ENCODE results near the gene GCNT1. TPM values are rescaled to one million over a fixed set of nuclear protein-coding genes. Genes with fewer than 3 reads are reported as not detected.
"Not testable (repeated sequence)": the region's sequence is repeated elsewhere in the genome, so short reads cannot be mapped to it uniquely, and the experiment has no call there.

Gene GCNT1
- total and polyA plus RNA-seq, 10 donors: 2.5 to 54.5 (median 26.4) TPM

DNA sequence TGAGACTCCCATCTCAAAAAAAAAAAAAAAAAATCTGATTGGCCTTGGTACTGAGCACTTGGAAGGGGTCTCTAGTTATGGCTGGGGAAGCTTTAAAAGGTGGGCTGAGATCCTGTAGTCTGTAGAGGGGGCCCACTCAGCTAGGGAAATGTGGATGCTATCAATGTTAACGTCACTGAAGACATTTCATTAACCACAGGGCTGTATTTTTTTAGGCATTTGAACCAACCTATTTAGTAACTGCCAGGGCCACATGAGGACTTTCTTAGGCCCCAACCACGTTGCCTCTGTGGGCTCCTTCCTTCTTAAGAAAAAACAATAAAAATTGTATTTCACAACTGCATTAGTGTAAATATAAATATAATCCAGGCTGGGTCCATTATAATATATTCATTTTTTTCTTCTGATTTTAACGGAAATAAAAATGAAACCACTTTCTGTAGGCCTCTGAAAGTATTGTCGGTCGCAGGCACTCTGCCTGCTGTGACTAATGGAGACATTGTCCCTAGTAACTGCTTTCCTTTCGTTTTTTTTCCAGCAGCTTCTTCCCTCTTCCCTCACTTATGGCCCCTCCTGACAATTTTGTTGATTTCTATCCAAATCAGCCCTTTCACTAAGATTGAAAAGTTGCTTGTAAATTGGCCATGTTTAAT, 71.6 kb downstream of the GCNT1 start:
- 29 to 37% (median 30%) methylated on average over 6 of the region's 6 CpGs for WGBS, 5 donors
- no peak for DNase-seq
- no peaks in the 10 kb centered on the region for H3K27me3 ChIP-seq (replicated peaks in 1 of 7)
- peak overlapping the region in 4 of 8 donors; percentile 3 to 39 (median 26) for H3K27ac ChIP-seq
- H3K4me3 ChIP-seq: no peak overlapping the region
- H3K36me3 ChIP-seq: no peaks in the 10 kb centered on the region
- peaks cover 0 to 33% (median 10%) of the 10 kb centered on the region in 6 donors for H3K4me1 ChIP-seq
- intact Hi-C loops (cut with DNase I; ENCODE audit: low total_unique reads): no loop called here
- H3K9me3 ChIP-seq: peaks cover 0 to 3% (median 0%) of the 10 kb centered on the region in 8 donors
- TF ChIP-seq, protein P1, sequence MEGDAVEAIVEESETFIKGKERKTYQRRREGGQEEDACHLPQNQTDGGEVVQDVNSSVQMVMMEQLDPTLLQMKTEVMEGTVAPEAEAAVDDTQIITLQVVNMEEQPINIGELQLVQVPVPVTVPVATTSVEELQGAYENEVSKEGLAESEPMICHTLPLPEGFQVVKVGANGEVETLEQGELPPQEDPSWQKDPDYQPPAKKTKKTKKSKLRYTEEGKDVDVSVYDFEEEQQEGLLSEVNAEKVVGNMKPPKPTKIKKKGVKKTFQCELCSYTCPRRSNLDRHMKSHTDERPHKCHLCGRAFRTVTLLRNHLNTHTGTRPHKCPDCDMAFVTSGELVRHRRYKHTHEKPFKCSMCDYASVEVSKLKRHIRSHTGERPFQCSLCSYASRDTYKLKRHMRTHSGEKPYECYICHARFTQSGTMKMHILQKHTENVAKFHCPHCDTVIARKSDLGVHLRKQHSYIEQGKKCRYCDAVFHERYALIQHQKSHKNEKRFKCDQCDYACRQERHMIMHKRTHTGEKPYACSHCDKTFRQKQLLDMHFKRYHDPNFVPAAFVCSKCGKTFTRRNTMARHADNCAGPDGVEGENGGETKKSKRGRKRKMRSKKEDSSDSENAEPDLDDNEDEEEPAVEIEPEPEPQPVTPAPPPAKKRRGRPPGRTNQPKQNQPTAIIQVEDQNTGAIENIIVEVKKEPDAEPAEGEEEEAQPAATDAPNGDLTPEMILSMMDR (IDR thresholded peaks at IDR 0.05 in 8 of 11, conservative IDR thresholded peaks at IDR 0.05 in 3 of 11): no peak

DNA sequence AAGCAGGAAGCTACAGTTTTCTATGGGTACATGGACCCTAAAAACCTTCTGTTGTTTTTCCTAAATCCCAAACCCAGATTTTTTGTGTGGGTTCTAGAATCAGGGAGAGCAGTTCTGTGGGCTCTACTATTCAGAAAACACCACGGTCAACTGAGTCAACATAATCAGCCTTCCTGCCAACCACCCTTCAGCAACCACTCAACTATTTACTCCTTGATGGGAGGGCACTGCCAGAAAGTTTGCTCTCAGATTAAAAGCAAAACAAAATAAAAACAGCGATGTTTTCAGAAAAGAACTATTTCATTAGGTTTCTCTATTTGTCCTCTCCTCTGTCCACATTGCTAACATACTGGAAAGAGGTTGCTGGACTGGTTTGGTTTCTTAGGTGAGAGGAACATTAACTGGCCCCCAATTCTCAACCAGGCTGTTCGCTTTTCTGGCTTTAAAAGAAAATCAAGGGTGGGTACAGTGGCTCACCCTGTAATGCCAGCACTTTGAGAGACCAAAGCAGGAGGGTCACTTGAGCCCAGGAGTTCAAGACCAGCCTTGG, 72.3 kb downstream of the GCNT1 start:
- Histone ChIP-seq H3K4me1 (peaks cover 0 to 33% (median 10%) of the 10 kb centered on the region in 6 donors), H3K27me3 (replicated peaks in 1 of 7) (no peaks in the 10 kb centered on the region), H3K36me3 (no peaks in the 10 kb centered on the region), H3K27ac (peak overlapping the region in 1 of 8 donors; percentile 39), H3K9me3 (peaks cover 0 to 3% (median 0%) of the 10 kb centered on the region in 8 donors), H3K4me3 (no peak overlapping the region)
- 78 to 91% (median 87%) methylated on average over 3 of the region's 3 CpGs for WGBS, 5 donors
- TF ChIP-seq, protein P1 (IDR thresholded peaks at IDR 0.05 in 8 of 11, conservative IDR thresholded peaks at IDR 0.05 in 3 of 11): no peak
- TF ChIP-seq POLR2AphosphoS5 (IDR thresholded peaks at IDR 0.05) (no peak), POLR2A (IDR thresholded peaks at IDR 0.05) (no peak)
- DNase-seq: no peak
- intact Hi-C loops (cut with DNase I; ENCODE audit: low total_unique reads): no loop called here

DNA sequence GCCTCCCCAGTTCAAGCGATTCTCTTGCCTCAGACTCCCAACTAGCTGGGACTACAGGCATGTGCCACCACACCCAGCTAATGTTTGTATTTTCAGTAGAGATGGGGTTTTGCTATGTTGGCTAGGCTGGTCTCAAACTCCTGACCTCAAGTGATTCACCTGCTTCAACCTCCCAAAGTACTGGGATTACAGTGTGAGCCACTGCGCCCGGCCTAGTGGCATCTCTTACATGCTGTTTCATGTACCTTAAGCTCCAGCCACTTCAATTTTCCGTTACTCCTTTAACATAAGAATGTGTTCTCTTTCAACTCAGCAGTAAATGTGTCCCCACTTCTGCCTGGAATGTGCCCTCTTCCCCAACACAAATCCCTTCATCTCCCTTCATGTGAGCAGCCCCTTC, 73.9 kb downstream of the GCNT1 start:
- DNase-seq; H3K4me3 ChIP-seq; H3K36me3 ChIP-seq; H3K27me3 ChIP-seq (replicated peaks in 1 of 7); H3K9me3 ChIP-seq; intact Hi-C loops (cut with DNase I; ENCODE audit: low total_unique reads); H3K27ac ChIP-seq: not testable (repeated sequence)
- H3K4me1 ChIP-seq: peaks cover 0 to 33% (median 10%) of the 10 kb centered on the region in 6 donors
- 83 to 98% (median 97%) methylated on average over 4 of the region's 4 CpGs for WGBS, 5 donors

DNA sequence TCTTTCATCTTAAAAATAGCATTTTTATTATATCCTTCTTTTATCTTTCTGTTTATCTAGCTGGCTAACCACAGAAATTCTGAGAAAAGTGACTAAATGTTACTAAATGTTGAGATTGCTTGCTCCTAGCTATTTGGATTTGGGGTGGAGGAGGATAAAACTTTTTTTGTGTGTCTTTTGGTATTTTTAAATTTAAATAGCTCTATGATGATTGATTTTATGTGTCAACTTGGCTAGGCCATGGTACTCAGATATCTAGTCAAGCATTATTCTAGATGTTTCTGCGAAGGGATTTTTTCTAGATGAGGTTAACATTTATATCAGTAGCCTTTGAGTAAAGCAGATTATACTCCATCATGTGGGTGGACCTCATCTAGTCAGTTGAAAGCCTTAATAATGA, 75.0 kb downstream of the GCNT1 start:
- no peak for TF ChIP-seq POLR2A (IDR thresholded peaks at IDR 0.05)
- TF ChIP-seq, protein P1 (IDR thresholded peaks at IDR 0.05 in 8 of 11, conservative IDR thresholded peaks at IDR 0.05 in 3 of 11): no peak
- TF ChIP-seq POLR2AphosphoS5 (IDR thresholded peaks at IDR 0.05): no peak
- intact Hi-C loops (cut with DNase I; ENCODE audit: low total_unique reads): no loop called here
- WGBS, 5 donors: 79 to 94% (median 87%) methylated on average over 1 of the region's 1 CpG
- no peaks in the 10 kb centered on the region for H3K9me3 ChIP-seq
- peaks cover 0 to 33% (median 10%) of the 10 kb centered on the region in 6 donors for H3K4me1 ChIP-seq
- no peak overlapping the region for H3K4me3 ChIP-seq
- DNase-seq: no peak
- H3K36me3 ChIP-seq: no peaks in the 10 kb centered on the region
- H3K27me3 ChIP-seq (replicated peaks in 1 of 7): no peaks in the 10 kb centered on the region
- peak overlapping the region in 2 of 8 donors; percentile 17 to 20 for H3K27ac ChIP-seq

Data from spleen (tissue), 11 donors.